Stomach (tissue), 9 donors: ENCODE measurements around the gene ZC3H13. TPM values are rescaled to one million over a fixed set of nuclear protein-coding genes. Genes with fewer than 3 reads are reported as not detected.

Source experiments
- DNase-seq, 2 donors: peaks; one replicate each; pipeline versions ENCODE4 v3.0.0 to v3.0.0-alpha.2; 2013 to 2019
- H3K27ac ChIP-seq, 5 donors: fragments of 200-600 bp in 4 of 5; sonication (generic) in 4 of 5; one replicate each; pipeline ENCODE4 v1.5.1; 2013 to 2019; ENCODE audit warnings: mild to moderate bottlenecking in 1 of 5, moderate library complexity in 1 of 5
- H3K27me3 ChIP-seq, 3 donors: fragments of 200-600 bp; sonication (generic); one replicate each; pipeline ENCODE4 v1.5.1; 2017 to 2019; ENCODE audit warnings: mixed run types in 1 of 3
- H3K36me3 ChIP-seq, 4 donors: fragments of 200-600 bp; sonication (generic); 1 replicate in 3 of 4; 2 replicates in 1 of 4; pipeline ENCODE4 v1.5.1; 2016 to 2019
- H3K4me1 ChIP-seq, 4 donors: fragments of 200-600 bp; sonication (generic); one replicate each; pipeline ENCODE4 v1.5.1; 2016 to 2019
- H3K4me3 ChIP-seq, 4 donors: fragments of 200-600 bp; sonication (generic) in 3 of 4; one replicate each; pipeline ENCODE4 v1.5.1; 2016 to 2019; ENCODE audit warnings: mild to moderate bottlenecking in 1 of 4
- H3K9me3 ChIP-seq, 4 donors: fragments of 200-600 bp; sonication (generic); one replicate each; pipeline ENCODE4 v1.5.1; 2016 to 2019
- EP300 ChIP-seq: sonication (generic); formaldehyde crosslinking; IDR thresholded peaks from one replicate; pipeline ENCODE4 v1.6.1; 2017; ENCODE audit warnings: antibody characterized with exemption
- POLR2A ChIP-seq, 4 donors: fragments of 450-650 bp; IDR thresholded peaks; one replicate each; pipeline ENCODE4 v1.6.1; 2016; ENCODE audit warnings: antibody characterized with exemption in 4 of 4, control low read depth in 2 of 4, mild to moderate bottlenecking in 1 of 4, moderate library complexity in 1 of 4
- POLR2AphosphoS5 ChIP-seq, 3 donors: sonication (generic); formaldehyde crosslinking; IDR thresholded peaks; one replicate each; pipeline ENCODE4 v1.6.1; 2016; ENCODE audit warnings: antibody characterized with exemption in 3 of 3
- WGBS, 5 donors: extraction: QIAGEN DNeasy Blood & Tissue Kit in 3 of 5; methylation state at CpG; one replicate each; pipeline versions ENCODE4 v1.1.5 to v1.1.7; 2013 to 2018; 5-methylcytosine and 5-hydroxymethylcytosine counted together
- intact Hi-C: fragments of 100-400 bp; cut with DNase I; formaldehyde crosslinking; loops from one replicate; pipeline ENCODE4 v1.15.1; 2023; ENCODE audit warnings: low total_unique reads
- polyA plus RNA-seq, 3 donors: library from polyadenylated mRNA; stranded (reverse); fragments of 200-250 nt; gene quantifications; one replicate each; pipeline ENCODE4 v1.2.3, GENCODE V29; 2013
- total RNA-seq, 5 donors: library from RNA; depleted of rRNA; stranded (reverse); fragments of >200 nt; gene quantifications; one replicate each; pipeline versions ENCODE4 v1.1.0 to v1.2.3, GENCODE V29; 2014 to 2016
- TF ChIP-seq, protein P1 (sequence below), 7 experiments: fragments of 450-650 bp in 4 of 7; fragments of 200-600 bp in 3 of 7; sonication (generic) in 3 of 7; IDR thresholded peaks; one replicate each; pipeline ENCODE4 v1.5.1; 2016 to 2019; ENCODE audit warnings: antibody characterized with exemption in 7 of 7, control low read depth in 2 of 7, mild to moderate bottlenecking in 1 of 7
- donor health status: healthy with polysubstance abuse.
- donor health status: Bipolar disorder and iron deficiency.
- donor health status: healthy.

ZC3H13 gene
- total and polyA plus RNA-seq, 8 donors, result 8.5 to 67.1 (median 14.2) TPM

GRCh38 chr13:46043647-46044046 lies 8.9 kb downstream of the ZC3H13 start:
- Histone ChIP-seq H3K4me3 (no peak overlapping the region), H3K27me3 (no peaks in the 10 kb centered on the region), H3K27ac (no peak overlapping the region), H3K36me3 (peaks cover 7 to 31% (median 27%) of the 10 kb centered on the region in 4 donors), H3K9me3 (no peaks in the 10 kb centered on the region), H3K4me1 (peaks cover 0 to 22% (median 6%) of the 10 kb centered on the region in 4 donors)
- intact Hi-C loops, result no loop called here
- TF ChIP-seq, protein P1, sequence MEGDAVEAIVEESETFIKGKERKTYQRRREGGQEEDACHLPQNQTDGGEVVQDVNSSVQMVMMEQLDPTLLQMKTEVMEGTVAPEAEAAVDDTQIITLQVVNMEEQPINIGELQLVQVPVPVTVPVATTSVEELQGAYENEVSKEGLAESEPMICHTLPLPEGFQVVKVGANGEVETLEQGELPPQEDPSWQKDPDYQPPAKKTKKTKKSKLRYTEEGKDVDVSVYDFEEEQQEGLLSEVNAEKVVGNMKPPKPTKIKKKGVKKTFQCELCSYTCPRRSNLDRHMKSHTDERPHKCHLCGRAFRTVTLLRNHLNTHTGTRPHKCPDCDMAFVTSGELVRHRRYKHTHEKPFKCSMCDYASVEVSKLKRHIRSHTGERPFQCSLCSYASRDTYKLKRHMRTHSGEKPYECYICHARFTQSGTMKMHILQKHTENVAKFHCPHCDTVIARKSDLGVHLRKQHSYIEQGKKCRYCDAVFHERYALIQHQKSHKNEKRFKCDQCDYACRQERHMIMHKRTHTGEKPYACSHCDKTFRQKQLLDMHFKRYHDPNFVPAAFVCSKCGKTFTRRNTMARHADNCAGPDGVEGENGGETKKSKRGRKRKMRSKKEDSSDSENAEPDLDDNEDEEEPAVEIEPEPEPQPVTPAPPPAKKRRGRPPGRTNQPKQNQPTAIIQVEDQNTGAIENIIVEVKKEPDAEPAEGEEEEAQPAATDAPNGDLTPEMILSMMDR (IDR thresholded peaks at IDR 0.05), result no peak
- TF ChIP-seq POLR2AphosphoS5 (IDR thresholded peaks at IDR 0.05) (no peak), POLR2A (IDR thresholded peaks at IDR 0.05) (no peak), EP300 (no peak)
- WGBS, 5 donors, result 92 to 93% (median 92%) methylated on average over 5 of the region's 5 CpGs
- DNase-seq, result no peak

- Histone ChIP-seq H3K4me1 (peaks cover 0 to 16% (median 3%) of the 10 kb centered on the region in 4 donors), H3K27me3 (no peaks in the 10 kb centered on the region), H3K36me3 (peaks cover 7 to 43% (median 41%) of the 10 kb centered on the region in 4 donors), H3K9me3 (no peaks in the 10 kb centered on the region), H3K4me3 (no peak overlapping the region), H3K27ac (no peak overlapping the region)
- WGBS, 5 donors, result 92 to 97% (median 95%) methylated on average over 4 of the region's 4 CpGs
- intact Hi-C loops, result no loop called here
- no peak for DNase-seq
- TF ChIP-seq, protein P1 (IDR thresholded peaks at IDR 0.05), result no peak
- TF ChIP-seq POLR2AphosphoS5 (IDR thresholded peaks at IDR 0.05), result no peak
Observed at GRCh38 chr13:46041419-46041839, 11.1 kb downstream of the ZC3H13 start.

DNA sequence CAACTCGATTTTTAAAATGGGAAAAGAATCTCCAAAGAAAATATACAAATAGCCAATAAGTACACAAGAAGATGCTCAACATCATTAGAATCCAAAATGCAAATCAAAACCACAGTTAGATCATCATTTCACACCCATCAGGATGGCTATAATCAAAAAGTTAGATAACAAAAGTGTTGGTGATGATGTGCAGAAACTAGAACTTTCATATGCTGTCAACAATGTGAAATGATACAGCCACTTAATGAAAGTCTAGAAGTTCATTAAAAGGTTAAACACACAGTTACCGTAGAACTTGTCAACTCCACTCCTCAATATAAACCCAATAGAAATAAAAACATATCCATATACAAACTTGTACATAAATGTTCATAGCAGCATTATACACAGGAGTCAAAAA lies 11.8 kb downstream of the ZC3H13 start:
- TF ChIP-seq POLR2AphosphoS5 (IDR thresholded peaks at IDR 0.05), result no peak
- no peak for TF ChIP-seq POLR2A (IDR thresholded peaks at IDR 0.05)
- TF ChIP-seq, protein P1 (IDR thresholded peaks at IDR 0.05), result no peak
- no peak for TF ChIP-seq EP300
- Histone ChIP-seq H3K27me3 (no peaks in the 10 kb centered on the region), H3K27ac (no peak overlapping the region), H3K4me1 (peaks cover 0 to 11% (median 3%) of the 10 kb centered on the region in 4 donors), H3K36me3 (peaks cover 7 to 46% (median 41%) of the 10 kb centered on the region in 4 donors), H3K4me3 (no peak overlapping the region), H3K9me3 (no peaks in the 10 kb centered on the region)
- intact Hi-C loops, result no loop called here
- 79 to 92% (median 85%) methylated on average over 2 of the region's 2 CpGs for WGBS, 5 donors
- no peak for DNase-seq

DNA sequence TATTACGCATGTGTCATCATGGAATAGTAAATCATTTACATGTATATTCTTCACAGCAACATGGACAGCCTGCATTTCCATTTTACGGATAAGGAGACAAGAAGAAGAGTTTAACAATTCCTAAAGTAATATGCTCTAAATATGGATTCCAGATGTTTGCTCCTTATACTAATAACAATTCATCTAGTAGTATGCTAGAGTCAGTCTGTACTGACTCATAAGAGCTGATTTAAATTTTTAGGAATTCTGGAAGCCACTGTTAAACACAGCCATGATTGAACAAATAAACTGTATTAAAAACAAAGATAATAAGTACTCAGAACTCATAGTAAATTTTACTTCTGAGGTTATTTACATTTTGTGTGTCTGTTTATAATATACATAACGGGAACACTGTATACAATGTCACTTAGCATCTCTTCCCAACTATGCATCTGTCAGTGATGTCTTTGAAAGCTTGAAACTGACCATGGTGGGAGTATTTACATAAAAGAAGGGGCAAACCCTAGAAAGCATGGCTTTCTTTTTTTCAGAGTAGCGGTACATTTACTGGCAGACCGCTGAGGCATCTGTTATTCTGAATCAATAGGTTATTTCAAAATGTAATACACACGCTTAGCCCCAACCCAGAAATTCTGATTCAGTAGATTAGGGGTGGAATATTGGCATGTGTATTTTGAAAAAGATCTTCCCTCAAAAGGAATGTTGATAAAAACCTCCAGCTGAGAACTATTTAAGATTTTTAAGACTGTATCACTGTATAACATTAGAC lies 12.9 kb downstream of the ZC3H13 start:
- TF ChIP-seq EP300, result no peak
- TF ChIP-seq POLR2A (IDR thresholded peaks at IDR 0.05), result no peak
- TF ChIP-seq, protein P1 (IDR thresholded peaks at IDR 0.05), result no peak
- no peak for TF ChIP-seq POLR2AphosphoS5 (IDR thresholded peaks at IDR 0.05)
- Histone ChIP-seq H3K27ac (no peak overlapping the region), H3K4me1 (no peaks in the 10 kb centered on the region), H3K36me3 (peaks cover 7 to 57% (median 47%) of the 10 kb centered on the region in 4 donors), H3K27me3 (no peaks in the 10 kb centered on the region), H3K4me3 (no peak overlapping the region), H3K9me3 (no peaks in the 10 kb centered on the region)
- no peak for DNase-seq
- 90 to 96% (median 94%) methylated on average over 6 of the region's 6 CpGs for WGBS, 5 donors
- intact Hi-C loops, result no loop called here
